NCI-H510A treated with DMSO at 0.1 percent for 48 hours (cell line): ENCODE measurements around the gene KMT5B.

Source experiments
- DNase-seq: peaks from one replicate; lab custom pipeline; 2025; lab: John Stamatoyannopoulos, UW

The KMT5B gene

GRCh38 chr11:68179847-68180246, 33.2 kb downstream of the KMT5B start:
- no peak for DNase-seq

GRCh38 chr11:68177877-68178276, 35.2 kb downstream of the KMT5B start:
- no peak for DNase-seq

- DNase-seq, result no peak
These were observed 39.2 kb downstream of the KMT5B start for GRCh38 chr11:68173926-68174325.

GRCh38 chr11:68169442-68169841, 43.7 kb downstream of the KMT5B start:
- DNase-seq, result no peak

GRCh38 chr11:68168694-68169093, 44.4 kb downstream of the KMT5B start:
- no peak for DNase-seq

- no peak for DNase-seq
These were observed 45.6 kb downstream of the KMT5B start for GRCh38 chr11:68167474-68167873.

- no peak for DNase-seq
These were observed 46.1 kb downstream of the KMT5B start for GRCh38 chr11:68166969-68167368.

- DNase-seq, result no peak
These were observed 47.5 kb downstream of the KMT5B start for GRCh38 chr11:68165601-68166000.

- no peak for DNase-seq
These were observed 48.7 kb downstream of the KMT5B start for GRCh38 chr11:68164437-68164836.

GRCh38 chr11:68163691-68164090, 49.4 kb downstream of the KMT5B start:
- no peak for DNase-seq

- no peak for DNase-seq
These were observed 52.9 kb downstream of the KMT5B start for GRCh38 chr11:68160100-68160695.

GRCh38 chr11:68159665-68160064, 53.4 kb downstream of the KMT5B start:
- no peak for DNase-seq

GRCh38 chr11:68159161-68159560, 53.9 kb downstream of the KMT5B start:
- DNase-seq, result no peak

GRCh38 chr11:68158580-68158979, 54.5 kb downstream of the KMT5B start:
- no peak for DNase-seq

GRCh38 chr11:68153742-68154141, 59.4 kb downstream of the KMT5B start:
- DNase-seq, result no peak

- DNase-seq, result no peak
These were observed 63.1 kb downstream of the KMT5B start for GRCh38 chr11:68150037-68150436.

GRCh38 chr11:68149417-68149816, 63.7 kb downstream of the KMT5B start:
- no peak for DNase-seq

GRCh38 chr11:68148879-68149278, 64.2 kb downstream of the KMT5B start:
- DNase-seq, result no peak

GRCh38 chr11:68148071-68148805, 64.9 kb downstream of the KMT5B start:
- DNase-seq, result no peak

GRCh38 chr11:68146704-68147474, 66.2 kb downstream of the KMT5B start:
- peak; percentile 79 for DNase-seq

GRCh38 chr11:68146010-68146540, 67.0 kb downstream of the KMT5B start:
- no peak for DNase-seq

- no peak for DNase-seq
These were observed 67.8 kb downstream of the KMT5B start for GRCh38 chr11:68145120-68145866.
